ENCODE measurements around the gene APIP. TPM values are rescaled to one million over a fixed set of nuclear protein-coding genes. Genes with fewer than 3 reads are reported as not detected.

The APIP gene
- total RNA-seq, 1 donor from 2014 or later = 13.0 TPM

Small RNAs within 50 kb of the gene (microRNA-seq; reads per million reads assigned to microRNA genes)
- 18.6 reads per million, percentile 66 among the genes with 10 or more reads in this experiment for gene MIR1343 (ENCODE audit: unreplicated experiment)

Other genes with a start within 250 kb of the APIP start
- gene PDHX, start 239 bp upstream of the APIP start, total RNA-seq (ENCODE audit: unreplicated experiment) = 31.8 TPM
- gene CD44, start 222.8 kb upstream of the APIP start, total RNA-seq (ENCODE audit: unreplicated experiment) = 155 TPM

Measured in endothelial cell (in vitro differentiated cells).